HG02973 (cell line): ENCODE measurements around the gene MAPRE2.
A peak's percentile ranks its signal among the peaks of the same experiment; 100 is the strongest.

ENCODE experiments used
- ATAC-seq: cut with Tn5 transposase; IDR thresholded peaks from one replicate; pipeline ENCODE4 v1.9.1; 2021; ENCODE audit warnings: moderate library complexity; ENCODE audit not compliant: unreplicated experiment

MAPRE2 gene

DNA sequence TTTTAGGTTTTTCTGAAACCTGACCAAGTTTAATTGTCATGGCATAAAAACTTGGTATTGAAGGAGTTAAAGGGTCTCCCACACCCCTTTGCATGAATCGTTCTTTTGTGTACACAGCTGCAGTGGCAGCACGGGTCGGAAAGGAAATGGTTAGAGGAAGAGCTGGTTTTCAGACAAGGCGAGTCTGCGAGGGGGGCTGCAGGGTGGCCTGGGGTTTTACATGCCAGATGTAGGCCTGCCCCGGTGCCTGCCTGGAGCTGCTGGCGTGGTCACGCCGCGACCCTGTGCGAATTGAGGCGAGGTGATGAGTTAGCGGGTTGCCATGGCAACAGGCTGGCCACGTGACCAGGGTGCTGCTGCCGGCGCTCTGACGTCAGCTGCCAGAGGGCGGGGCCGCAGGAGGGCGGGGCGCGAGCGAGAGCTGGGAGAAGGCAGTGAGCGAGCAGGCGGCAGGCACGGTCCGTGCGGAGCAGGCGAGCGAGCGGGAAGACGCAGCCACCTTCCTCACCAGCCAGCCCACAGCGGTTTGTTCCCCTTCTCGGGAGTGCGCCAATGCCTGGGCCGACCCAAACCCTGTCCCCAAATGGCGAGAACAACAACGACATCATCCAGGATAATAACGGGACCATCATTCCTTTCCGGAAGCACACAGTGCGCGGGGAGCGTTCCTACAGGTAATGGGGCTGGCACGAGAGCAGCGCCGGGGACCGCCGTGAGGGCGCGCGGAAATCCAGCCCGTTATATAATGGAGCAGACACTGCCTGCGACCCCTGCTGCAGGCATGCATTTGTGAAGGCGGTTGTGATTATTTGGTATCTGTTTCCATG is at the start of gene MAPRE2:
TSS of gene MAPRE2 (plus strand) at position 426 of the 827 bp plus-strand sequence. CDS start at position 553, 127 bp downstream.
- ATAC-seq: peak; percentile 72

DNA sequence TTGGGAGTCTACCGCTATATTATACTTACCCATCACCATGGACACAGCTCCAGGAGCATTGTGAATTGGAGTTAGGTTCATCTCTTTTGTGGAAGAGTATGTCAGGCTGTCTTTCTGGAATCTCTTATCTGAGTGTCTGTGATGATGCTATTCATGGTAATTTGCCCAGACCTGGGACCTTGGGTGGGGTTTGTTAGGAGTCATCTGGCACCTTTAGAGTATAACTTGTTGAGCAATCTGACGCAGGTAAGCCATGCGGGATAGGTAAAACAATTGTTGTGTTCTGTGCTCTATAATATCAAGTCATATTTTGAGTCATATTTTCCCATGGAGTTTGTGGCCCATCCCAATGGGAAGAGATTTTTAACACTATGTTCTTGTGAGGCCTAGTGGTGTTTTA is 49.7 kb upstream of the MAPRE2 start:
- no peak for ATAC-seq

DNA sequence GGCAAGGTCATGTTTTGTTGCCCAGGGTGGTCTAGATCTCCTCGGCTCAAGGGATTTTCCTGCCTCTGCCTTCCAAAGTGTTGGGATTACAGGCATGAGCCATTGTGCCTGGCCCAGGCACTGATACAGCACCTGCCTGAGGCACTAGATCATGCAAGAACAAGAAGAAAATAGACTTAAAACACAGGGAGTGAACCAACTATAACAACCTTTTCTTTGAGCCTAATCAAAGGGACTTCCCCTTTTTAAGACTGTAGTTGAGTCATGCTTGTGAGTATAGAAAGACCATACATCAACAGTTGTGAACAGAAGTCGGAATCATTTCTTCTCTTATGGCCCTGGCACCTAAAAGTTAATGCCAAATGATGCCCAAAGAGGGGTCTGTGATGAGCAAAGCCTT is 47.9 kb upstream of the MAPRE2 start:
- no peak for ATAC-seq

DNA sequence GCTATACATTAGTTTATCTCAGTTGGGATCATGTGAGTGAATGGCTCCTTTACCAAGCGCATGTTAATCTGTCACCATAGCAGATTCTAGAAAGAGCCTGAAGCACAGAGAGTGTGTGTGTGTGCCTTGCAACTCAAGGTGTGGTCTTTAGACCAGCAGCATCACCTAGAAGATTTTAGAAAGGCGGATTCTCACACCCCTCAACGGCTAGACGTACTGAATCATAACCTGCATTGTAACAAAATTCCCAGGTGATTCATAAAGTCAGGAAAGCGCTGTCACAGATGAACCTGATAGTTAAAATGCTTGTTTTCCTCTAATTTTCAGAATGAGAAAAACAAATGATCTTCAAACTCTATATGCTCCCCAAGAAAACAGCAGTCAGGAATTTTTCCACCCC is 45.5 kb upstream of the MAPRE2 start:
- ATAC-seq: no peak

DNA sequence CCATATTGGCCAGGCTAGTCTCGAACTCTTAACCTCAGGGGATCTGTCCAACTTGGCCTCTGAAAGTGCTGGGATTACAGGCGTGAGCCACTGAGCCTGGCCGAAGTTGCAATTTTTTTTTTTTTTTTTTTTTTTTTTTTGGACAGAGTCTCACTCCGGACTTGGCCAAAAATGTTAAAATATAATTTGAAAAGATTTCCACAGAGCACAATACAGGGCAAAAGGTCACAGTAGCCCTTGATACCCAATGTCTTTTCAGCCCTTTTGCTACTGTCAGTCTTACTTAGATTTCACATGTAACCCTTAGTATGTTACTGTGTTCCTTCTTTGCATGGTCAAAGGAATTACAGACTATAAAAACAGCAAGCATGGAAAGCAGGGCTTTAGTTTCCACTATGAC is 42.6 kb upstream of the MAPRE2 start:
- ATAC-seq: no peak

DNA sequence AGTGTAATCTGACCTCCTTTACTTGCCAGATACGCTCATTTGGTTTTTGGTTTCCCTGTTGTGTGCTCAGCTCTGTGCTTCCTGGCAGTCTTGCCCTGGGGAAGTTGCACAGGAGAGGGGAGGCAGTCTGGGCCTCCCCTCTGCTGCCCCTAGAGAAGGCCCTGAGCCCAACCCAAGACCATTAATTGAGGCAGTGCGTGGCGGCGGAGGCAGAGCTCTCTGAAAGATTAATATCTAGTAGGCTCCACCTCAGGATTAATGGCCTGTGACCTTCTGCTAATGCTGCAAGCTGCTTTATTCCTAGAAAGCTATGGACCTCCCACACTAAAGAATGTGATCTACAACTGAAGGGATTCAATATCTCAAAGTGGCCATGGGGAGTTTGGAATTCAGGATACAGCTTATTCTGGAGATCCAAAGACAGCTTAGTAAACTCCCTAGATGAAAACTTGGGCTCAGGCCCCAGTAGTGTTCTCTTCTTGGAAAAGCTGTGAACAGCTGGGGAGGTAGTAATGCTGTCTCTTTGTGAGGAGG is 41.4 kb upstream of the MAPRE2 start:
- no peak for ATAC-seq

DNA sequence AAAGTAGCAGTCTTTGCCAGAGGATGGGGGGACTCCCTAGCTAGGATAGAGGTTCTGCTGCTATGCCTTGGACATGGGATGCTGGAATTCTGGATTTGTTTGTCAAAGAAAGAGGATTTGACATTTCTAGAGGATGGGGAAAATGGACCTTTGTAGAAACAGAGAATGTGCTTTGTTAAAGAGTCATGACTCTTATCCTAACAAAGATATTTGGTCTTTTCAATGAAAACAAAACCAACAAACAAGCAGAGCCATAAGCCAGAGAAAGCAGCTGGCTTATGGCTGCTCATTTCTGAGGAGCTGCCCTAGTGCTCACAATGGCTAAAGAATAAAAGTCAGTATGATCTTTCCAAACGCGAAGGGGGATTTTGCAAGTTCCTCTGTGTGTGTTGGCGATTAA is 40.8 kb upstream of the MAPRE2 start:
- ATAC-seq: no peak

DNA sequence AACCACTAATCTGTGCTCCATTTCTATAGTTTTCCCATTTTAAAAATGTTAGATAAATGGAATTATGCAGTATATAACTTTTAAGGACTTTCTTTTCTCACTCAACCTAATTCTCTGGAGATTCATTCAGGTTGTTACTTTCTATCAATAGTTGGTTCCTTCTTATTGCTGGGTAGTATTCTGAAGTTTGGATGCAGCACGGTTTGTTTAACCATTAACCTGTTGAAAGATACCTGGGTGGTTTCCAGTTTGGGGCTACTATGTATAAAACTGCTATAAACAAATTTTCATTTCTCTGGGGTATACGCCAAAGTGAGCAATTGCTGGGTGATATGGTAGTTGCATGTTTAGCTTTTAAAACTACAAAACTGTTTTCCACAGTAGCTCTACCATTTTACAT is 39.1 kb upstream of the MAPRE2 start:
- ATAC-seq: no peak

DNA sequence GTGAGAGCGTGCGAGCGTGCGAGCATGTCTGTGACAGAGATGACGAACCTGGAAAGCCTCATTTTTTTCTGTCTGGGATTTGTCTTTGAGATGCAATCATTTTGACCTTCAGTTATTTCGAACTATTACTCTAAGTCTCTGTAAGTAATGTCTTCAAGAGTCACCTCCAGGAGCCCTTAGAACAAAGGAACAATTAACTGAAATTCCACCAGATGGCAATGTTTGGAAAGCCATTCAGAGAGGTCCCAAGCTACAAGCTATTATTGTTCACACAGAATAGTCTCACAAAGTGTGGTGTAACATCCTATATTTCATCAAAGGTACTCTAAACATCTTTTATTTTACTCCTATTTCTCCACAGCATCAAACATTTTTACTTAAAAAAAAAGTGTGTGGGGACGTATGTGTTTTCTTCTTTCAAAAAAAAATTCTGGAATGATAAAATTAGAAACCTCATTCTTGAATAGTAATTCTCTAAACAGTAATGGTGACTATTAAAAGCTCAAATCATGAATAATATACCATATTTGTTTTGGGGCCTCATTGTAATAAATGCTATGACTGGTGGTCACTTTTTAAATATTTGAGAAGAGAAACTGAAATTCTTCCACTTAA is 35.1 kb upstream of the MAPRE2 start:
- peak; percentile 78 for ATAC-seq

DNA sequence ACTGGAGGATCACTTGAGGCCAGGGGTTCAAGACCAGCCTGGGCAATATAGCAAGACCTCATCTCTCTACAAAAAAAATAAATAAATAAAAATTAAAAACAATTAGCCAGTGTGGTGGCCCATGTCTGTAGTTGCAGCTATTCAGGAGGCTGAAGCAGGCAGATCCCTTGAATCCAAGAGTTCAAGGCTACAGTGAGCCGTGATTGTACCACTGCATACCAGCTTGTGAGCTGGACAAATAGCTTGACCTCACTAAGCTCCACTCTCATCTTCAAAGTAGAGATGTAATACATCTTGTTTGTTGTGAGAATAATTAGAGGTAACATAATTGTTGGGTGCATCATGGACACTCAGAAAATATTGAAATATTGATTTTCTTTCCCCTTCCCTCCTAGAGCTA is 31.1 kb upstream of the MAPRE2 start:
- ATAC-seq: no peak

DNA sequence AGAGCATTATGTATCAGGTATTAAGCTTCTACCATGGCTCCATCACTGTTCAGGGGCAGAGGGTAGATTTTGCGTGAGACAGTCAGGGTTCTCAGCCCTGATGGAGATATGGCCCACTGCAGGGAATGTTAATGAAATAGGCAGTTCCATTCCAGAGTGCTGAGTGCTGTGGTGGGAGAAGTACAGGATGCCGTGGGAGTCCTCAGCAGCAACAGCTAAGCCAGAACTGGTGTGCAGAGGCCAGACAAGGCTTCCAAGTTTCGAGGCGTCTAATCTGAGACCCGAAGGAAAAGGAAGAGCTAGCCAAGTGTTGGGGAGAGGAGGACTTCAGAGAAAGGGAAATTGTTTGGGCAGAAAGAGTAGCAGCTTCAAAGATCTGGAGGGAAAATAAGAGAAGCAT is 30.2 kb upstream of the MAPRE2 start:
- ATAC-seq: no peak

DNA sequence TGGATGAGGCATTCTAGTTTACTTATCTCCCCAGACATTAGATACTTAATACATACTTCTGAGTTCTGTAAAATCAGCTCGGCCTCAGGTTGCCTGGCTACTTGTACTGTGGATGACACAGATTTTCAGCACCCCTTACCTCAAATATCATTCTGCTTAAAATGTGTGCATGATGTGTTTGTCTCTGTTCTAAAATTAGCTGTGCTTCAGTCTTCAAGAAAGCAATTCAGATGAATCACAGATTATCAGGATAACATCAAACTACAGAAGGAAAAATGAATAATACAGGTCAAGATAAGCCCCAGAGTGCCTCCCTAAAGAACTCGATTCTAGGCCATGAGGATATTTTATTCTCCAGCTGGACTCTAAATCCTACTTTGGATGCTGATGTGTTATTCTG is 21.3 kb upstream of the MAPRE2 start:
- ATAC-seq: no peak

DNA sequence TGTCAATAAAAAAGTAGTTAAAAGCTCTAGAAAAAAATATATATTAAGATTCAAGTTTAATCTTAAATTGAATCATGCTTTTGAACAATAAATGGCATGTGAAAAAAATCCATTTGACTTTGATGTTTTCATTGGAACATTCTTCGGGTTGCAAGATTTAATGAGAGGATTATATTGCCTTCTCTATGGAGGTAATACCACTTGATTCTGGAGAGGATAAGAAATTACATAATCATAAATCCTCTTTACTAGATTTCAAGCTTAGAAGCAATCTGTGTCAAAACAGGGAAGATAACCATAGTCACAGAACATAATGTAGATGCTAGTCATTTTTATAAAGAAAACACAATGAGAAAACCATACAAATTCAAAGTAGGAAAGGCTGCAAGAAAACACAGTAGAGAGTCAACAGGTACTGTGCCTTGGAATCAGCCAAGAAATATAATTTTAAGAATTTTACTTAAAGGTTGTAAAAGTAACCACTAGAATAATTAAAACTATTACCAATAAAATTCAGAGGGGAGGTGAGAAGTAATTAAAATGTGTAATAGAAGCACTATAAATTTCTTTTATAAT is 18.7 kb upstream of the MAPRE2 start:
- no peak for ATAC-seq

DNA sequence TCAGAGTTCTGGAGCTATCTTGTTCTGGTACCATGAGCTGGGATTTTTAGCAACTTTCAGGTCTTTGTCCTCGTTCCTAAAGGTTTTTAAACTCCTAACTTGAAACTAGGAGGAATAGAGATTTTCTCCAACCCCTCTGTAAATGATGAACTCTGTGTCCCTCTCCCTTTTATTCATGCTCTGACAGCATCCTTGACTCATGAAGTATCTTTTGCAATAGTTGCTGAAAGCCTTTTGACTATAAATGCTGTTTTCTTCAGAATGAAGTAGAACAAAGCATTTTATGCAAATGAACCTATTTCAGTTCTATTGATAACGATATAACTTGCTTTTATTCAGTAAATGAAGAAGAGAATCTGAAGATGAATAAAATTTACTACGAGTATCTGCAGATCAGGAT is 17.0 kb upstream of the MAPRE2 start:
- ATAC-seq: no peak

DNA sequence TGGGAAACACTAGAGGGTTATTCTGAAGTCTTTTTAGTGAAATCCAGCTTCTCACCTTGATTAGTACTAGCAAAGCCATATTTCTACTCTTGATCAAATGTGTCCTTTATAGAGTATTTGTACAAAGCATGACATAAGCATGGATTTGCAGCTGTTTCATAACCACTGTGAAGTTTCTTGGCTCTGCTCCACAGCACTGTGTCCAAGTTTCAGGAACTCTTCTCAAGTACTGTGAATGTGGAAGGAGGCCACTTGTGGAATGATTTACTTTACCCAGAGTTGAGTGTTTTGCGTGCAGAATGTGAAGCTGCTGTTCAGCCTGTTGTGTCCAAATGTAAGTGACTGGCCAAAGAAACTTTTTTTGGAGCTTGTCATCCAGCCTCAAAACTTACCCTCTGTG is 16.2 kb upstream of the MAPRE2 start:
- no peak for ATAC-seq

DNA sequence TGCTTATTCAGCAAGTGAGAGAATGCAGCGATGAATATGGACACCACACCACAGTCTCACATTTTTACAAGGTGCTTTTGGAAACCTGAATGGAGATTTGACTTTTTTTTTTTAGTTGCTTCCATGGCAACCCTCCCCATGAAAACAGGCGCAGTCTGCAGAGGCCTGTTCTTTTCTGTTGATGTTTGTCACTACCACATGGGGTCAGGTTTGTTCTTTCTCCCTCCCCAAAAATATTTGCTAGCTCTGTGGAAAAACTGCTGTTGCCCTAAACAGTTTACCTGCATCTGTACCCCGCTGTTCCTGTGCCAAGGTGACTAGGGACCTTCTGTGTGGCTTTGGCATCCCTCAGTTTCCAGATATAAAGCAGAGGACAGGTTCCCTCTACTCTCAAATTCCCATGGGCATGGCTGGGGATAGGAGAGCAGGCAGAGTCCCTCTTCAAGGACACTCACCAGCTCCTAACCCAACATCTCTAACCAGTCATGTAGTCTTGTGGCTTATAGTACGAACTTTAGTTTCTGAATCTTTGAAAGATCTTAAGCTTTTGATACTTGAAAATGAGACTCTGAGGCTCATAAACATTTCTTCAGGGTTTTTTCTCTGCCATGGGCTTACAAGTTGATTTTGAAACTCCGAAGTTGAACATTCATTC is 14.7 kb upstream of the MAPRE2 start:
- peak; percentile 46 for ATAC-seq

DNA sequence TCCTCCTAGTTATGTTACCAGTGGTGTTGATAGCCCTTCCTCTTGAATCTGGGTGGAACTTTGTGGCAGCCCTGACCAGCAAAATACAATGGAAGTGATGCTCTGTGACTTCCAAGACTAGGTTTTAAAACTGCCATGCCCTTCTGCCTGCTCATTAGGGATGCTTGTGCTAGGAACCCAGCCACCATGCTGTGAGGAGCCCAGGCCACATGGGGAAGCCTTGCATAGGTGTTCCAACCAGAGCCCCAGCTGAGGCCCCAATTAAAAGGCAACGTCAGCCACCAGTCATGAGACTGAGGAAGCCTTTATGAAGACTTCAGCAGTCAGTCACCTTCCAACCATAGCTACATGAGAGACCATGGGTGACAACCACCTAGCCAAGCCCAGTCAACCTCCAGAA is 14.0 kb upstream of the MAPRE2 start:
- no peak for ATAC-seq

DNA sequence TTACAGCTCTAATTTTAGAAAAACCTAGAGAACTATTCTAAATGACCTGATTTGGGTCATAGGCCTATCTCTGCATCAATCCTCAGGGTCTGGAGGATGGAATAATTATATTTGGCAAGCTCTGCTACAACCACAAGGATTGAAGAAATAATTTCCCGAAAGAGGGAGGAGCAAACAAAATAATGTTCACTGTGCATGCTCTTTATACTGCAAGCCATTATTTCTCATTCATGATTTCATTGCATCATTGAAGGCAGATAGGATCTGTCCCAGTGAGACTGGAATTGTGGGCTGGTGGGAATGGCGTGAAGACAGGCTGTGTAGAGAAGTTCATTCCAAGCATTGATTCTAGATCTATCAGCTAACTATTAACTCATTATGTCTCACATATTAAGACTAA is 12.7 kb upstream of the MAPRE2 start:
- no peak for ATAC-seq

DNA sequence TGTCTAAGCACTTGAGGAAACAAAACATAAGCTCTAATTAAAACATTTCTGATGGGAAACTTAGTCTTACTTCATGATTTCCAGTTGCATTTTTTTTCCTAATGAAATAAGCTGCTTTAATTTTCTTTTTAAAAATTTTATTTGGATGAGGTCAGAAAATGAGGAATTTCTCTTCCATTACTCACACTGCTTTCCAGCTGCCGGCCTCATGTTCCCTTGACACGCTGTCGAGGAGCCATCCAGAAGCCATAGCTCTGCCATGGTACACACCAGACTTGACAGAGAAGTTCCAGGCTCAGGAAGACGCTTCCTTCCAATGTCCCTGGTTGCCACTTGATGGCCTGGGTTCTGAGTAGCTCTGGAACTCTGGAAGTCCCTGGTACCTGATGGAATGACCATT is 12.1 kb upstream of the MAPRE2 start:
- no peak for ATAC-seq

DNA sequence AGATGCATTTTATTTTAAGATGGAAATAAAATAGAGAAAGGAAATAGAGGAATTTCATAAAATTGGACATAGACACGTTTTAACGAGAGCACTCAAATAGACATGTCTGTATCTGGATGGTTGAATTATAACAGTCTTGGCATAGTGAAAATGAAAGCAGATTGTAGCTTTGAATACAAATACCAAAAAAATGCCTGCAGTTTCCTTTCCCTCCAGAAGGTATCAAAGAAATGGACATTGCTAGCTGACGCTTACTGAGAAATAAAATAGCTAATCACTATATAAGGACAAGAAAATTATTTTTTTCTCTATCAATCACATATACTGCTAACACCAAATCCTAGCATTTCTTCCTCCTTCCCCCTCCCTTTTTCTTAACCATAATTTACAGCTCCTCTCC is 11.4 kb upstream of the MAPRE2 start:
- ATAC-seq: peak; percentile 74

DNA sequence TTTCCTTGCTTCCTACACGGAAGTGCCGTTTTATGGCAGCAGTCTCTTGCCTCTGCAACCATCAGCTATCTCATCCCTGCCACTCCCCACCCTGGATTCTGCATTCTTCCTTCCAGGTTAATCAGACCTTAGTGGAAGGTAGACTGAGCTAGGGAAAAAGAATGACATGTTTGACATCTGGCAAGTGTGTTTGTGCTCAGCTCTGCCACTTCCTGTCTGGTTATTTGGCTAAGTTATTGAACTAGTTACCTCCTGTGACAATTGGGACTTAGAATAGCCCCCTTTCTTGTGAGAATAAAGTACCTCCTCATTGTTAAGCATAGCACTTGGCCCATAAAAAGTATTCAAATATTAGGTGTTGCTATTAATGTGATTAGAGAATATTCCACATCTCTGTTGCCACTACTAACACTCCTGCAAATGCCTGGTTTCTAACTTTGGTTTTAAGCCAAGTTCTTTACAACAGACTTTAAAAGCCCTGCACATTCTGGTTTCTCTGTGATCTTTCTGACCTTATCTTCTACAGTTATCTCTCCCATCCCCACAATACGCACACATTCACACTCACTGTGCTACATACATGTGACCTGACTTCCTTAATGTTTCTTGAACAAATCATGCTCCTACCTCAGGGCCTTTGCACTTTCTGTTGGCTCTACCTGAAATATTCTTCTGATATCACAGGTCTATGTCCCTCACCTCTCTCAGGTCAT is 10.8 kb upstream of the MAPRE2 start:
- peak; percentile 27 for ATAC-seq
